GM12878 (cell line): ENCODE measurements around the gene CTNNBL1. TPM values are rescaled to one million over a fixed set of nuclear protein-coding genes. Genes with fewer than 3 reads are reported as not detected.

Experiments
- ATAC-seq: fragments of 200-7000 bp; cut with Tn5 transposase; 3 replicates; pipeline ENCODE4 v1.9.1; 2020; ENCODE audit warnings: mild to moderate bottlenecking, moderate library complexity
- BruUV-seq: library from RNA; stranded (reverse); fragments of 400-500 nt; replicated peaks from 2 replicates; lab custom pipeline; 2021; lab: Mats Ljungman, UMichigan
- CTCF ChIA-PET: fragments of 300-600 bp; sonication (Branson Sonifier 250); formaldehyde crosslinking; extraction: SDS; loops from one replicate; lab custom pipeline; 2021; ENCODE audit warnings: inconsistent platforms; lab: Yijun Ruan, JAX
- POLR2A ChIA-PET: fragments of 350-600 bp; formaldehyde crosslinking; extraction: SDS; loops from one replicate; lab custom pipeline; 2021; ENCODE audit warnings: inconsistent platforms; lab: Charles Lee
- RAD21 ChIA-PET: fragments of 300-600 bp; sonication (Branson Sonifier 250); formaldehyde crosslinking; loops from one replicate; lab custom pipeline; 2023; ENCODE audit warnings: antibody characterized with exemption; ENCODE audit not compliant: unreplicated experiment; lab: Charles Lee
- SMC1A ChIA-PET: fragments of 300-600 bp; sonication (Branson Sonifier 250); formaldehyde crosslinking; loops from one replicate; lab custom pipeline; 2023; ENCODE audit not compliant: unreplicated experiment, uncharacterized antibody; lab: Charles Lee
- DNase-seq: peaks from one replicate; pipeline ENCODE4 v3.0.0-alpha.2; 2011; ENCODE audit warnings: low read depth, low spot score
- FAIRE-seq: peaks from 3 replicates; lab custom pipeline; 2011; peaks lifted over from hg19 to GRCh38; lab: Jason Lieb, UNC
- H2AFZ ChIP-seq: 2 replicates; pipeline ENCODE4 v1.6.0; 2011; ENCODE audit warnings: low read depth, low read length, control low read depth; ENCODE audit not compliant: control insufficient read depth
- H3K27ac ChIP-seq: 2 replicates; pipeline ENCODE4 v1.5.1; 2011; ENCODE audit warnings: control low read depth; ENCODE audit not compliant: control insufficient read depth, insufficient read depth
- H3K27me3 ChIP-seq, 2 experiments: replicated peaks in 1 of 2; 2 replicates each; pipeline versions ENCODE4 v1.6.0 to v1.6.1; 2011; ENCODE audit warnings: low read length in 1 of 2; ENCODE audit not compliant: control insufficient read depth in 2 of 2, insufficient read depth in 2 of 2
- H3K36me3 ChIP-seq, 2 experiments: 2 replicates each; pipeline ENCODE4 v1.5.1; 2011; ENCODE audit warnings: low read length in 1 of 2; ENCODE audit not compliant: control insufficient read depth in 2 of 2, insufficient read depth in 2 of 2
- H3K4me1 ChIP-seq: 2 replicates; pipeline ENCODE4 v1.6.1; 2011; ENCODE audit warnings: mild to moderate bottlenecking, low read length, moderate library complexity, mixed read lengths; ENCODE audit not compliant: control insufficient read depth, insufficient read depth
- H3K4me2 ChIP-seq: 2 replicates; pipeline ENCODE4 v1.6.0; 2011; ENCODE audit warnings: control low read depth; ENCODE audit not compliant: control insufficient read depth, insufficient read depth
- H3K4me3 ChIP-seq: fragments of 200-600 bp; sonication (generic); 2 replicates; pipeline ENCODE4 v1.5.1; 2016
- H3K79me2 ChIP-seq: 2 replicates; pipeline ENCODE4 v1.6.0; 2011; ENCODE audit warnings: low read length; ENCODE audit not compliant: control insufficient read depth, insufficient read depth
- H3K9ac ChIP-seq: 2 replicates; pipeline ENCODE4 v1.8.0; 2011; ENCODE audit warnings: low read length, control low read depth, mixed read lengths; ENCODE audit not compliant: control insufficient read depth, insufficient read depth
- H3K9me3 ChIP-seq: replicated peaks from 3 replicates; pipeline ENCODE4 v1.5.1; 2011; ENCODE audit warnings: mild to moderate bottlenecking, low read length; ENCODE audit not compliant: control insufficient read depth, insufficient read depth
- H4K20me1 ChIP-seq: 2 replicates; pipeline ENCODE4 v1.6.0; 2011; ENCODE audit not compliant: control insufficient read depth, insufficient read depth
- EGR1 ChIP-seq, 2 experiments: IDR thresholded peaks; 1 replicate in 1 of 2; 2 replicates in 1 of 2; pipeline ENCODE4 v1.6.1; 2011 to 2012; ENCODE audit warnings: low read depth in 2 of 2, low read length in 2 of 2, borderline replicate concordance in 1 of 2, mild to moderate bottlenecking in 1 of 2, moderate library complexity in 1 of 2
- FOXK2 ChIP-seq: fragments of 450-650 bp; IDR thresholded peaks from 2 replicates; pipeline ENCODE4 v1.6.1; 2017; ENCODE audit warnings: mild to moderate bottlenecking, moderate library complexity
- FOXM1 ChIP-seq: IDR thresholded peaks from 2 replicates; pipeline ENCODE4 v1.6.1; 2012; ENCODE audit warnings: low read depth, mild to moderate bottlenecking, inconsistent platforms, low read length, moderate library complexity
- HDAC2 ChIP-seq: fragments of 200-600 bp; sonication (generic); IDR thresholded peaks from 2 replicates; pipeline ENCODE4 v1.6.1; 2017
- NR2C2 ChIP-seq: IDR thresholded peaks from 2 replicates; pipeline ENCODE4 v1.6.1; 2011; ENCODE audit warnings: borderline replicate concordance, low read depth; ENCODE audit not compliant: control insufficient read depth, insufficient read length
- RELA ChIP-seq: fragments of 450-650 bp; IDR thresholded peaks from 2 replicates; pipeline ENCODE4 v1.8.0; 2014; ENCODE audit warnings: borderline replicate concordance; ENCODE audit not compliant: partially characterized antibody
- WRNIP1 ChIP-seq: IDR thresholded peaks from 2 replicates; pipeline ENCODE4 v1.6.1; 2011; ENCODE audit warnings: low read depth, low read length, improper control_type of control experiment, borderline replicate concordance
- WGBS: methylation state at CpG from one replicate; pipeline ENCODE4 v1.1.6; 2016; ENCODE audit warnings: low lambda C conversion rate; ENCODE audit not compliant: insufficient replicate concordance, insufficient coverage; ENCODE audit errors: missing lambda C conversion rate; 5-methylcytosine and 5-hydroxymethylcytosine counted together
- in situ Hi-C: fragments of 300-500 bp; cut with MboI; formaldehyde crosslinking; loops from 9 replicates; pipeline ENCODE4 v1.14.3; 2018; ENCODE audit warnings: mixed read lengths
- intact Hi-C: fragments of 100-400 bp; cut with micrococcal nuclease; formaldehyde crosslinking; loops from one replicate; pipeline ENCODE4 v1.14.2; 2022; ENCODE audit not compliant: unreplicated experiment
- polyA plus RNA-seq, 11 experiments: library from polyadenylated mRNA; depleted of rRNA in 4 of 11; unstranded in 6 of 11; stranded (reverse) in 5 of 11; fragments of >200 nt; fragmentation: Nextera tagmentation in 4 of 11; fragmentation: Illumina TruSeq in 1 of 11; extraction: Ambion mirVana in 4 of 11; extraction: Trizol in 1 of 11; gene quantifications; 1 replicate in 1 of 11; 2 replicates in 10 of 11; pipeline versions ENCODE4 v1.2.1 to v1.2.3, GENCODE V29; 2011 to 2016; ENCODE audit warnings: inconsistent platforms in 2 of 11, missing spikeins in 2 of 11, low read depth in 1 of 11
- total RNA-seq, 4 experiments: library from RNA; depleted of rRNA in 3 of 4; stranded (reverse); fragments of >200 nt in 3 of 4; fragmentation: Illumina TruSeq in 1 of 4; extraction: Trizol in 1 of 4; gene quantifications; 2 replicates each; pipeline versions ENCODE4 v1.2.1 to v1.2.3, GENCODE V29; 2013 to 2021
- TF ChIP-seq, protein P1 (sequence below): fragments of 450-650 bp; IDR thresholded peaks from 2 replicates; pipeline ENCODE4 v1.6.1; 2017; ENCODE audit warnings: mild to moderate bottlenecking
- TF ChIP-seq, protein P2 (sequence below): fragments of 450-650 bp; IDR thresholded peaks from 2 replicates; pipeline ENCODE4 v1.6.1; 2014; ENCODE audit warnings: mild to moderate bottlenecking
- TF ChIP-seq, protein P3 (sequence below): IDR thresholded peaks from 2 replicates; pipeline ENCODE4 v1.6.1; 2011; ENCODE audit warnings: mild to moderate bottlenecking, low read depth, low read length, moderate library complexity; ENCODE audit not compliant: insufficient replicate concordance

Gene CTNNBL1
- total and polyA plus RNA-seq, 10 of the 15 experiments (the other 5 are each of a cell fraction or from before 2014, with no cell fraction given) = 43.1 to 102 (median 67.8) TPM

DNA sequence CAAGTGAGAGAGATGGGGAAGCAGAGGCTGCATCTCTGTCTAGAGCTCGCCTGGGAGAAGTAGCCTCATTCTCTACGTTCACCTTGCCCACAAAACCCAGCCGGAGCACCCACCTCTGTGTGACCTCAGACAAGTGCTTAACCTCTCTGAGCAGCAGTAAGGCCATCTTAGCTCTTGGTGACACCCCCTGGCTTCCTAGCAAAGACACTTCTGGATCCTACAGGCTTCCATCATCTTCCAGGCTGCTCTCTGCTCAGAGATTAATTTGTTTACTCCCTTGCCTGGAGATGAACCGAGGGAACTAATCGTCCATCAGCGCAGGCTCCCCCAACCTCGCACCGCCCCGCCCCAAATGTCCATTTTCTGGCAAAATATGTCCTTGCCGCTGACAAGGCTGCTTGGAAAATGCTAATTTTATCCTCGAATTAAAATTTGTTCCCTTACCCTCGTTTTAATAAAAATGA is 24.0 kb upstream of the CTNNBL1 start:
- Histone ChIP-seq H2AFZ (no peak overlapping the region), H3K9me3 (no peaks in the 10 kb centered on the region; the same call in 2 of the 3 replicates), H3K4me1 (no peaks in the 10 kb centered on the region), H3K36me3 (no peaks in the 10 kb centered on the region), H3K4me3 (no peak overlapping the region), H3K4me2 (no peak overlapping the region), H3K27me3 (peaks cover 0 to 3% of the 10 kb centered on the region in 2 experiments; a peak in 1 of 4 replicates), H4K20me1 (no peaks in the 10 kb centered on the region), H3K9ac (no peak overlapping the region), H3K27ac (no peak overlapping the region), H3K79me2 (no peaks in the 10 kb centered on the region)
- FAIRE-seq (no peak), ATAC-seq (no peak), DNase-seq (no peak)
- in situ Hi-C loops = no loop called here
- CTCF ChIA-PET = no interaction called here
- BruUV-seq = no TSS peak
- intact Hi-C loops = no loop called here
- 42% methylated on average over 12 of the region's 12 CpGs for WGBS
- RAD21 ChIA-PET = no interaction called here
- TF ChIP-seq EGR1 (IDR thresholded peaks at IDR 0.05; ENCODE audit: borderline replicate concordance in 1 of 2, low read depth in 2 of 2, low read length in 2 of 2) (no peak), RELA (no peak), NR2C2 (no peak), FOXM1 (no peak), HDAC2 (no peak), FOXK2 (no peak), WRNIP1 (no peak)
- TF ChIP-seq, protein P1, sequence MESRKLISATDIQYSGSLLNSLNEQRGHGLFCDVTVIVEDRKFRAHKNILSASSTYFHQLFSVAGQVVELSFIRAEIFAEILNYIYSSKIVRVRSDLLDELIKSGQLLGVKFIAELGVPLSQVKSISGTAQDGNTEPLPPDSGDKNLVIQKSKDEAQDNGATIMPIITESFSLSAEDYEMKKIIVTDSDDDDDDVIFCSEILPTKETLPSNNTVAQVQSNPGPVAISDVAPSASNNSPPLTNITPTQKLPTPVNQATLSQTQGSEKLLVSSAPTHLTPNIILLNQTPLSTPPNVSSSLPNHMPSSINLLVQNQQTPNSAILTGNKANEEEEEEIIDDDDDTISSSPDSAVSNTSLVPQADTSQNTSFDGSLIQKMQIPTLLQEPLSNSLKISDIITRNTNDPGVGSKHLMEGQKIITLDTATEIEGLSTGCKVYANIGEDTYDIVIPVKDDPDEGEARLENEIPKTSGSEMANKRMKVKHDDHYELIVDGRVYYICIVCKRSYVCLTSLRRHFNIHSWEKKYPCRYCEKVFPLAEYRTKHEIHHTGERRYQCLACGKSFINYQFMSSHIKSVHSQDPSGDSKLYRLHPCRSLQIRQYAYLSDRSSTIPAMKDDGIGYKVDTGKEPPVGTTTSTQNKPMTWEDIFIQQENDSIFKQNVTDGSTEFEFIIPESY = no peak
- TF ChIP-seq, protein P2, sequence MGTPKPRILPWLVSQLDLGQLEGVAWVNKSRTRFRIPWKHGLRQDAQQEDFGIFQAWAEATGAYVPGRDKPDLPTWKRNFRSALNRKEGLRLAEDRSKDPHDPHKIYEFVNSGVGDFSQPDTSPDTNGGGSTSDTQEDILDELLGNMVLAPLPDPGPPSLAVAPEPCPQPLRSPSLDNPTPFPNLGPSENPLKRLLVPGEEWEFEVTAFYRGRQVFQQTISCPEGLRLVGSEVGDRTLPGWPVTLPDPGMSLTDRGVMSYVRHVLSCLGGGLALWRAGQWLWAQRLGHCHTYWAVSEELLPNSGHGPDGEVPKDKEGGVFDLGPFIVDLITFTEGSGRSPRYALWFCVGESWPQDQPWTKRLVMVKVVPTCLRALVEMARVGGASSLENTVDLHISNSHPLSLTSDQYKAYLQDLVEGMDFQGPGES = no peak
- TF ChIP-seq, protein P3, sequence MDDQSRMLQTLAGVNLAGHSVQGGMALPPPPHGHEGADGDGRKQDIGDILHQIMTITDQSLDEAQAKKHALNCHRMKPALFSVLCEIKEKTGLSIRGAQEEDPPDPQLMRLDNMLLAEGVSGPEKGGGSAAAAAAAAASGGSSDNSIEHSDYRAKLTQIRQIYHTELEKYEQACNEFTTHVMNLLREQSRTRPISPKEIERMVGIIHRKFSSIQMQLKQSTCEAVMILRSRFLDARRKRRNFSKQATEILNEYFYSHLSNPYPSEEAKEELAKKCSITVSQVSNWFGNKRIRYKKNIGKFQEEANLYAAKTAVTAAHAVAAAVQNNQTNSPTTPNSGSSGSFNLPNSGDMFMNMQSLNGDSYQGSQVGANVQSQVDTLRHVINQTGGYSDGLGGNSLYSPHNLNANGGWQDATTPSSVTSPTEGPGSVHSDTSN = no peak
- POLR2A ChIA-PET = no interaction called here
- SMC1A ChIA-PET = no interaction called here
